ENCODE results near the gene CDNF.
"Not testable (repeated sequence)": the region's sequence is repeated elsewhere in the genome, so short reads cannot be mapped to it uniquely, and the experiment has no call there.

CDNF gene

GRCh38 chr10:14838582-14839304 is 906 bp upstream of the CDNF start:
- DNase-seq = peak; percentile 16 to 23

- no peak for DNase-seq
Observed at GRCh38 chr10:14837003-14837756, 657 bp downstream of the CDNF start.

- no peak for DNase-seq
Observed at GRCh38 chr10:14836208-14836607, 1.6 kb downstream of the CDNF start.

- no peak for DNase-seq
Observed at GRCh38 chr10:14833106-14833505, 4.7 kb downstream of the CDNF start.

- DNase-seq = no peak
Observed at GRCh38 chr10:14826076-14826829, 11.6 kb downstream of the CDNF start.

- no peak for DNase-seq
Observed at GRCh38 chr10:14823966-14824365, 13.9 kb downstream of the CDNF start.

- DNase-seq = peak; percentile 52 to 67
Observed at GRCh38 chr10:14822879-14823755, 14.7 kb downstream of the CDNF start.

GRCh38 chr10:14821635-14822375 is 16.0 kb downstream of the CDNF start:
- DNase-seq = no peak

GRCh38 chr10:14820775-14821154 is 17.1 kb downstream of the CDNF start:
- no peak for DNase-seq

- no peak for DNase-seq
Observed at GRCh38 chr10:14820010-14820774, 17.6 kb downstream of the CDNF start.

- DNase-seq = not testable (repeated sequence)
Observed at GRCh38 chr10:14816717-14817116, 21.1 kb downstream of the CDNF start.

- no peak for DNase-seq
Observed at GRCh38 chr10:14815681-14816080, 22.2 kb downstream of the CDNF start.

- no peak for DNase-seq
Observed at GRCh38 chr10:14812271-14812670, 25.6 kb downstream of the CDNF start.

- no peak for DNase-seq
Observed at GRCh38 chr10:14810969-14811953, 26.6 kb downstream of the CDNF start.

- DNase-seq = no peak
Observed at GRCh38 chr10:14806318-14806717, 31.5 kb downstream of the CDNF start.

- no peak for DNase-seq
Observed at GRCh38 chr10:14803827-14804226, 34.0 kb downstream of the CDNF start.

- no peak for DNase-seq
Observed at GRCh38 chr10:14801723-14802122, 36.1 kb downstream of the CDNF start.

GRCh38 chr10:14800397-14800796 is 37.4 kb downstream of the CDNF start:
- DNase-seq = no peak

GRCh38 chr10:14798636-14799035 is 39.2 kb downstream of the CDNF start:
- no peak for DNase-seq

GRCh38 chr10:14787938-14788337 is 49.9 kb downstream of the CDNF start:
- DNase-seq = no peak

Data from CD4-positive, alpha-beta T cell treated with Interleukin-4 for 1 hour (primary cell).